Activated gamma-delta T cell treated with Interleukin-2 at 50 U/mL for 16 hours (primary cell): ENCODE results near the gene LIPT1.
"Not testable (repeated sequence)": the region's sequence is repeated elsewhere in the genome, so short reads cannot be mapped to it uniquely, and the experiment has no call there.

ENCODE experiments used
- DNase-seq: peaks from one replicate; pipeline ENCODE4 v3.0.0-alpha.2; 2020

LIPT1 gene

GRCh38 chr2:99180755-99181623, 26.2 kb downstream of the LIPT1 start, which contains the start of the genes MITD1 and MRPL30:
MITD1 (minus strand) TSS chr2:99181058; CDS start chr2:99180981, 77 bp downstream.
MRPL30 (plus strand) TSS chr2:99181184; CDS start chr2:99186204, 5,020 bp downstream.
- DNase-seq: peak; percentile 88

- DNase-seq: no peak
Observed at GRCh38 chr2:99181624-99182000, 26.8 kb downstream of the LIPT1 start.

- DNase-seq: no peak
Observed at GRCh38 chr2:99183025-99183424, 28.3 kb downstream of the LIPT1 start.

- no peak for DNase-seq
Observed at GRCh38 chr2:99184811-99185210, 30.0 kb downstream of the LIPT1 start.

- DNase-seq: no peak
Observed at GRCh38 chr2:99187011-99187410, 32.2 kb downstream of the LIPT1 start.

- no peak for DNase-seq
Observed at GRCh38 chr2:99188357-99188756, 33.6 kb downstream of the LIPT1 start.

GRCh38 chr2:99190548-99190947, 35.8 kb downstream of the LIPT1 start:
- DNase-seq: no peak

GRCh38 chr2:99192364-99192763, 37.6 kb downstream of the LIPT1 start:
- not testable (repeated sequence) for DNase-seq

GRCh38 chr2:99198103-99198841, 43.5 kb downstream of the LIPT1 start:
- DNase-seq: no peak

GRCh38 chr2:99200076-99200800, 45.5 kb downstream of the LIPT1 start:
- no peak for DNase-seq

GRCh38 chr2:99201959-99202678, 47.4 kb downstream of the LIPT1 start:
- no peak for DNase-seq

- DNase-seq: no peak
Observed at GRCh38 chr2:99205491-99205890, 50.7 kb downstream of the LIPT1 start.
